HG03095 (cell line): Measurements from ENCODE around the gene STAB2.

ENCODE experiments used
- ATAC-seq: cut with Tn5 transposase; IDR thresholded peaks from one replicate; pipeline ENCODE4 v1.9.1; 2021; ENCODE audit warnings: moderate library complexity; ENCODE audit not compliant: unreplicated experiment

Gene STAB2

DNA sequence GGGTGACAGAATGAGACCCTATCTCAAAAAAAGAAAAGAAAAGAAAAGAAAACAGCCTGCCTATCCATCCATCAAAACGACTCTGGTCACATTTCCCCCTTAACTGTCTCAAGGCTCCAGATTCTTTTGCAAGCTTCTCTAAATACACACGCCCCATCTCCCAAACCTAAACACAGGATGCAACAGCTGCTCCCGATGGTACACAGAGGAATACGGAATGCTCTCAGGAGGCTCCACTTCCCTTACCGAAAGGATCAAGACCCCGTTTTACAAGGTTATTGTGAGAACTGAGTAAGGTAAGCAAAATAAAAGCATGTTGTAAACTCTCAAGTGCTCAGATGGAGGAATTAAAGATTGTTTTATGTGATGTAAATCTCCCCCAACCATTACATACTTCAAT lies 191.7 kb downstream of the STAB2 start:
- no peak for ATAC-seq

DNA sequence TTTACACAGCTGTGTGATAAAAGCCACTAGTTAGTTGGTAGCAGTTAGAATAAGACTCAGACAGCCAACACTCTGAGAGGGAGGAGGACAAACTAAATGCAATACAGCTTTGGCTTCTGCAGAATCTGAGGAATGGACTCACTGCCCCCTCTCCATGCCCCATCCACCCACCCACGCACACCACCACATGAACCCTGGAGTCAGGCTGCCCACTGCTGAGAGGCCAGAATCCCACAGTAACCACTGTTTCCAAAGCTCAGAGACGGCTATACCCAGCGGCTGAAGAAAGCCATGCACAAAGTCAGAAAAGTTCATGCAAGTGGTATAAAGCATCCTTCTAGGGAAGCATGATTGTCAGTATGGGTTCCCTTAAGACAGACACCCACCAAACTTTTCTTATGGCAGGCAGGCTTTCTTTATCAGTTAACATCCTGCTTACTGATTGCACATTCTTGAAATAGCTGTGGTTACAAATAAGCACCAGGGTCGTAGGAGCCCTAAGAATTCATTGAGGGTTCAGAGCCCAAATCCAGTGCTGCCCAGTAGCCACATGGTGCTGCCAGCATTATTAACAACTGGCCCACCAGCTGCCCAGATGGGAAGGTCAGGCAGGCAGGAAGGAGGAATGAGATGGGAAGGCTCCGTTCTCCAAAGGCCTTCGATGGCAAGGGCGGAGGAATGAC lies 192.5 kb downstream of the STAB2 start:
- no peak for ATAC-seq

GRCh38 chr12:103780093-103780440 lies 193.0 kb downstream of the STAB2 start:
- ATAC-seq = no peak

DNA sequence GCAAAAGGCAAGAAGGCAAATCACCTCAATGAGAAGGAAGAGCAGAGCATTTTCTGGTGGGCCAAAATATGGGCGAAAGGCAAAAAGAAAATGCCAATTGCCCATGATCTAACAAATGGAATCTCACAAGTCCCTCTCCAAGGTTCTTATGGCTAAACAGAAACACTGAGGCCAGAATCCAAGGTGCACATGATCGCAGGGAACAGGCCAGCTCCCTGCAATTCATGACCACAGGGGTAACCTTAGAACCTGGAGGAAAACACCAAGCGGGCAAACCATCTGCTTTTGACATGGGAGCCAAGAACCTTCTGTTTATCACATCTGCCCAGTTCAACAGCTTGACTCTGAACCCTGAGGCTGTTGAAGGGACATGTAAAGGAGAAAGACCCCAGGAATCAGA lies 193.9 kb downstream of the STAB2 start:
- ATAC-seq = no peak

DNA sequence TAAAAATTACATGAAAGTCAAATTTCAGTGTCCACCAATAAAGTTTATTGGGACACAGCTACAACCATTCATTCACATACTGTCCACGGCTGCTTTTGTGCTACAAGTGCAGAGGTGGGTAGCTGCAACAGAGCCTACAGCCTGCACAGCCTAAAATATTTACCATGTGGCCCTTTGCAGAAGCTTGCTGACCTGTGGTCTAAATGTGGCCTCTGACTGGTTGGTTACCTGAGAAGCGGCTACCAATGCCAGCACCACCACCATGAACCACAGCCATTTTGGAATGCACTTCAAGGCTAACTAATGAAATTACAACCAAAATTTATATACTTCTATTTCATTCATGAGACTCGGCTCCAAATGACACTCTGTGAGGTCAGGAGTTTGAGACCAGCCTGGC lies 195.3 kb downstream of the STAB2 start:
- ATAC-seq = no peak

DNA sequence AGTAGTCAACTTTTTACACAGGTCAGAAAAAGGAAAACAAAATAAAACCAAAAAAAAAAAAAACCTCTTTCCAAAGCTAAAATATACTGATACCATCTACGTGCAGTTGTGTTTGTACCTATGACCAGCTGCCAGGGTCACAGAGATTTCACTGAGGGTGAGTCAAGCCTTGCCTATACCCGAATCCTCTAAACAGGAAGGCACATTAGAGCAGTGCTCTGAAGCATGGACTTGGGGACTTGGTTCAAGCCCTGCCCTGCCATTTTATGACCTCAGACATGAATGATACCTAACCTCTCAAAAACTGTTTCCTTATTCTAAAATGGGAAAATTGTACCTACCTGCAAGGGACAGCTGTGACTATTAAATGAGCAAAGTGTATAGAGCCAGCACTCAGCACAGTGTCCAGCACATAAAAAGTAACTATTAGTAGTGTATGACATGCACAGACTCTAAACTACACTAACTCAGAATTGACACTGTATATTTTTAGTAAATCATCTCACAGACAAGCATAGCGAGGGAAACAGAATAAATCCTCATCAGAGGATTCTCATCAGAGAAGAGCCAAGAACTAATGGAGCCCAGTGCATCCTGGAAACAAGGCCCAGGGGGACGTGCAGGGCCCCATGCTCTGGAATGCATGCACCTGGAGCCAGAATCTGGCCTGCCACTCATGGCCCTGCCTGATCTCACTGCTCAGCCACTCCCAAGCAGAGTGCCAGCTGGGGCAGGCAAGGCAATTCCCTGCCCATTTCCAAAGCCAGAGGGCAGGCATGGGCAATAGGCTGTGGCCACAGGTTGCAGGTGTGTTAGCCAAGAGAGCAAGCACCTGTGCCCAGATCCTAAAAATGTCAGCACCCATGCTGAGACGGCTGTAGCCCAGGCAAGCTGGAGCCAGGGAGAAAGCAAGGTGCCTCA lies 196.9 kb downstream of the STAB2 start:
- ATAC-seq = no peak

GRCh38 chr12:103785243-103786031 lies 198.4 kb downstream of the STAB2 start:
- no peak for ATAC-seq

- no peak for ATAC-seq
These were observed 199.1 kb downstream of the STAB2 start for GRCh38 chr12:103786201-103786600.

DNA sequence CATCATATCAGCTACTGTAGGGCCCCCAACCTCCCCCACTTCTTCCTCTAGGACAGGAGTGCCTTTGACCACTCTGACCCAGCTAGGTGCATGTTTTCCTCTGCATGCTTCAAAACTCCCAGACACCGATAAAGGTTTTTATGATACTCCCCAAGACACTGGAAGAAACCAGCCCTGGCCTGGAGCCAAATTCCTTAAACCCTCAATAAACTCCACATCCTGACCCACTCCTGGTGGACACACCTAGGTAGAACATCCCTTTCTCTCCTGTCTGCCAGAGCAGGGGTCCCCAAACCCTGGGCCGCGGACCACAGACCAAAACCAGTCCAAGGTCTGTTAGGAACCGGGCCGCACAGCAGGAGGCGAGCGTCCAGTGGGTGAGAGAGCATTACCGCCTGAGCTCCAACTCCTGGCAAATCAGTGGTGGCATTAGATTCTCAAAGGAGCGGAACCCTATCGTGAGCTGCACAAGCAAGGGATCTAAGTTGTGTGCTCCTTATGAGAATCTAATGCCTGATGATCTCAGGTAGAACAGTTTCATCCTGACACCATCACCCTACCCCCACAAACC lies 204.4 kb downstream of the STAB2 start:
- ATAC-seq = no peak

DNA sequence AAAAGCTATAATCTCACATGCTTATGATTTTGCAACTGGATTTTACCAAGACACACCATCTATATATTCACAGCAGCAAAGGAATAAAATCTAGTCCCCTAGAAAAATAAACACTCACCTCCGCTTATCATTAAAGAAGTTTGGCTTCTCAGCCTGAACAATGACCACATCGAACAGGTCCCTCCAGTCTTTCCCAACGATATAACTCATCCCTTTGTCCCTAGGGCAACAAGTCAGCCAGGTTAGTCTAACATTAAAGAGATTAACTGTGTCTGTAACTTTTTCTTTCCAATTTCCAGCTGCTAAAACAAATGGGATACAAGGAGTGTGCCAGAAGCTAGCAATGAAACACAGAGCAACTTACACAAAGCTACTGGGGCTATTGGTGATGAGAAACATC lies 206.0 kb downstream of the STAB2 start:
- no peak for ATAC-seq

DNA sequence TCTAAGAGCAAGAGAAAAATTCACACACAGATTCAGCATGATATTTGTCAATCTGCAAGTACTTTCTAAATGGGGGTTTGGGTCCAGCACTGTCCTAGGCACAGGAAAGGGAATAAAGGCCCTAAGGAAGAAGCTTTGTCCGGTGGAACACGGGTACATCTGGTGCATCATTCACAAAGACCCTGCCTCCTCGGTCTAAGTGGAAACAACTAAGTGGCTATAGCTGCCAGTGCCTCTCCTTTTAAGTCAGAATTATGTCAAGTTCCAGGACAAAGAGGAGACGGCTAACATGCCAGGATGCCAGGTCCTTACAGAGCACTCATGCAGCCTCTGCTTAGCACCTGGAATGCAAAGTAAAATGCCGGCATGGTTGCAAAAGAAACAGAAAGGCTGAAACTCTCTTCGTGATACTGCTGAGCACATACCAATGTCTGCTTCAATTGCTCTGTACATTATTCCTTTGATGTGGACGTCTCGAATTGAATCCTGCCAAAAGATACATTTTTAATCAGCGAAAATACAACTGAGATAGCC lies 206.5 kb downstream of the STAB2 start:
- no peak for ATAC-seq

DNA sequence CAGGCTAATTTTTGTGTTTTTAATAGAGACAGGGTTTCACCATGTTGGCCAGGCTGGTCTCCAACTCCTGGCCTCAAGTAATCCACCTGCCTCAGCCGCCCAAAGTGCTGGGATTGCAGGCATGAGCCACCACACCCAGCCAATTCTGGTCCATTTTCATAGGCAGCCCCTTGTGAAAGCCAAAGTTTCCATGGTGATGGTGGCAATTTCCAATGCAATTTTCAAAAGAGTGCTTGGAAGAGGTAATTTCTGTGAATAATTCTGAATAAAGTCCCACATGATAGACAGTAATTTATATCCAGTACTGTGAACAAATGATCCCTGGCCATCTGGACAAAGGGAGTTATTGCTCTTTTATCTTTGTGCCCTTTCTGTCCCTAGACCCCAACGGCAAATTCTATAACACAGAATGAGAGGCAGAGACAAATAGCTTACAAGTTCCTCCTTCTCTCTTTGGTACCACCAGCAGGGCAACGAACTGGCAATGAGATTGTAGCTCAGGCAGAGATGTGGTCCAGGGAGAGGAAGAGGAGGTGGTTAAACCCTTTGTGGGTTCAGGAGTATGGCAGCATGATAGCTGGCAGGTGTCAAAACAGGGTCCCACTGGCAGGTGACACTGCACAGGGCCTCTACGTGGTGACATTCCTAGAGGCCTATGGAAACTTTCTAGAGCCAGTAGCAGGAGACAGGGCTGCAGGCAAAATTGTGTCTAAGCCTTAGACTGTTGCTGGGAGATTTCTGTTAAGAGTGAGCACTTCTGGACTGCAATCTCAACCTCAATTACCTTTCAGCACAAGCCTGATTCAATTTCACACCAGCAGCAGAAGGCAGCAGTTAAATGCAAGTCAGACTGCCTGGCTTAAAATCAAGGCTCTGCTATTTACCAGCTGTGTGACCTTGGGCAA lies 207.5 kb downstream of the STAB2 start:
- ATAC-seq = no peak

DNA sequence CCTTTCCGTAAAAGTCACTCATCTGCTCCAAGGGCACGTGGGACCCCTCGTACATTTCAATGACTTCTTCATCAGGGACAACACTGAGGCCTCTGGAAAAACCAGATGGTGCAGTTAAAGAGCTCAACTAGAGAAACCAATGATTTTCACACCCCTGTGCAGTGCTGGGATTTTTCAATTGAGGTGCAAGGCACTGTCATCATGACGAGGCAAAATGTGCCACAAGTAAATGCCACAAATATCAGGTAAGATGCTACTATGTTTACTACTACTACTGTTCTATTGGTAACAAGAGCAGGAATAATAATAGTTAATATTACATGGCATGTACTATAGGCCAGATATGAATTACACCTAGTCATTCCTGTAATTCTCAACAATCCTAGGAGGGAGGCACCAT lies 211.5 kb downstream of the STAB2 start:
- no peak for ATAC-seq

DNA sequence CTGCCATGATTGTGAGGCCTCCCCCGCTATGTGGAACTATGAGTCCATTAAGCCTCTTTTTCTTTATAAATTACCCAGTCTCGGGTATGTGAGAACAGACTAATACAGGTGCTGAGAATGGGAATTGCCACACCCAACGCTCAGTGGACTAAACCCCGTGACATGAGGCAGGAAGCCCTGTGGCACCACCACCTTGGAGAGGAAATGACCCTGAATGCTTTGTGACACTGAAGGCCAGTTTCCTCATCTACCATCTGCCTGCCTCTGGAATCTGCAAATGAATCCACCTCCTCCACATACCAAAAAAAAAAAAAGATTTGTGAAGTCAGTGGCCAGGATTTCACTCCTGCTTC lies 212.4 kb downstream of the STAB2 start:
- no peak for ATAC-seq

DNA sequence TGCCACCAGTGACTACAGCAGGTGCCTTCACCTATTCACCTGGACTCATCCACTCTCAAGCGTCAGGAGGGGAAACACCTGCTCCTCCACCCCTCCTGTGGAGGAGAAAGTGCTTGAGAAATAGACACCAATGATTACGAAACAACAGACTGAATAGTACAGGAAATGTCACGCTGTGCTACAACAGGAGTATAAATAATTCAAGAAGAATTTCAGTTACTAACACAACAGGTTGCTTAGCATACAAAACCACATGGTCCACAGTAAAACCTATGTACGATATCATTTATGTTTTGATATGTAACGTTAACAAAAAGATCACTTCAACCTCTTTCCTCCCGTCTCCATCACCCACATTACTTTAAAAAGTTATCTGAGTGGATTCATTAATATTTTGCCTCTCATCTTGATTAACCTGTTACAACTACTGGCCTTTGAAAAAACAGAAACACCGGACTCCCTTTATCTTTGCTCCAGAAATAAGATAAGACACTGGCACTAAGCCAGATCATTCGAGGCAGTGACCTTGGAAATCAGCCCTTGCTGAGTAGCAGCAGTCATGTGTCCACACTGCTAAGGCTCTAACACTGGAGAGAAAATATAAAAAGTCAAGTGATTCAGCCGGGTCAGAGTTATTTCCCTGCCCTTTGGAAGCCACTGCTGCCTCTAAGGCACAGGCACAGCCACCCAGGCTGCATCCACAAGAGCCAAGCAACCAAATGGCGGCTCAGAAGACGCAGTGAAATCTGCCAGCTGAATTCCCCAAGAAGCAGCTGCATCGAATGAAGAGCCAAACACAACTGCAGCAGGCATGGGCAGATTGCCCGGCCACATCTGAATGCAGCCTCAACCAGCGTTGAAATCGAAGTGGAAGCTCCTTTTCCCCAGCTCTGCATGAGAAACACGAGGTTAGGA lies 213.0 kb downstream of the STAB2 start:
- ATAC-seq = no peak

DNA sequence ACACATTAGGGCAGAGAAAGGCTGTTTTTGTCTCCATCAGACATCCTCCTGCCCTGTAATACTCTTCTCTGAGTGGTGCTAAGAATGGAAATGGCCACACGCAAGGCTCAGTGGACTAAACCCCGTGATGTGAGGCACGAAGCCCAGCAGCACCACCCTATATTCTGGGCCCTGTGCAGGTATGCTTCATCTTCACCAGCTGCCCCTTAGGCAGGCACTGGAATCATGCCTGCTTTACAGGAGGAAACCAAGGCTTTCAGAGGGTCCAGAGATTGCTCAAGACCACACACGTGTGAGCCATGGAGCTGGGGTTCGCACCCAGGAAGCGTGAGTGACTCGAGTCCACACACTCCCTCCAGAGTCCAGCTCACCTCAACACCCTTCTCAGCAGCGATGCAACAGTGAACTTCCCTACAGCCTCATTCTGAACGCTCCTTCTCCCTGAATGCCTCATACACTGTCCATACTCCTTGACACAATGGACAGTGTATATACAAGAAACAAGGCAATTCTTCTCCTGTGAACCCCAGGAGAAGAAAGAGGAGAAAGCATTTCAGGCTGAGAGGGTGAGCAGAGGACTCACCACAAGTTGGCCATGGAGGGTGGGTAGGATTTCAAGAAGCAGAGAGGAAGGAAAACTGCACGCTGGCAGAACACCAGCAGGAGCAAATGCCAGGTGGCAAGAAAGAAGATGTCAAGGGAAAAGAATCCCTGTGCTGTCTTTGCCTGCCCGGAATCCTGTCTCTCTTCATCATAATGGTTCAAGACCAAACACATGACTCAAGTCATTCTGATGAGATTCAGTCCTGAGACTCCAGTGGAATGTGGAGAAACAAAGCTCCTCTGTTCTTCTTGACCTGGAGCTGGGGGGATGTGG lies 214.9 kb downstream of the STAB2 start:
- ATAC-seq = no peak

- no peak for ATAC-seq
These were observed 215.5 kb downstream of the STAB2 start for GRCh38 chr12:103802586-103802886.

- no peak for ATAC-seq
These were observed 216.8 kb downstream of the STAB2 start for GRCh38 chr12:103803847-103804246.
